ENCODE data around the gene TMEM247. TPM values are rescaled to one million over a fixed set of nuclear protein-coding genes. Genes with fewer than 3 reads are reported as not detected.

The TMEM247 gene
- not detected in 2 replicates for total RNA-seq

GRCh38 chr2:46479265-46479664 is at the start of gene TMEM247:
TSS of gene TMEM247 (plus strand) at chr2:46479565.

Other genes starting within 250 kb of the TMEM247 start
- gene EPAS1, start 182.2 kb upstream of the TMEM247 start, total RNA-seq, result 42.0 and 55.2 TPM in 2 replicates
- gene RHOQ, start 62.9 kb downstream of the TMEM247 start, total RNA-seq, result 83.8 and 111 TPM in 2 replicates
- gene ATP6V1E2, start 63.0 kb downstream of the TMEM247 start, total RNA-seq, result 3.7 and 5.5 TPM in 2 replicates
- 16.9 and 21.4 TPM in 2 replicates for gene PIGF, start 137.5 kb downstream of the TMEM247 start, total RNA-seq
- gene CRIPT, start 137.7 kb downstream of the TMEM247 start, total RNA-seq, result 16.5 and 19.6 TPM in 2 replicates
- gene SOCS5, start 219.7 kb downstream of the TMEM247 start, total RNA-seq, result 53.6 and 95.4 TPM in 2 replicates

Measured in smooth muscle cell of bladder (primary cell).